ENCODE data around the gene SLC25A13. TPM values are rescaled to one million over a fixed set of nuclear protein-coding genes. Genes with fewer than 3 reads are reported as not detected.

SLC25A13 gene
- total RNA-seq, 1 experiment from 2014 or later, result 52.5 TPM

GRCh38 chr7:96349572-96349971 is 27.7 kb upstream of the SLC25A13 start:
- Histone ChIP-seq H3K4me3 (no peak overlapping the region), H2AFZ (no peak overlapping the region), H3K9me2 (ENCODE audit: insufficient read depth) (no peaks in the 10 kb centered on the region), H3K79me2 (ENCODE audit: low read depth) (no peaks in the 10 kb centered on the region), H4K20me1 (ENCODE audit: insufficient read depth) (no peaks in the 10 kb centered on the region), H3K27me3 (ENCODE audit: insufficient read depth, low read depth) (no peaks in the 10 kb centered on the region), H3K4me2 (no peak overlapping the region), H3K4me1 (replicated peaks; ENCODE audit: insufficient read depth) (no peaks in the 10 kb centered on the region), H3F3A (ENCODE audit: insufficient read depth, low read depth) (no peaks in the 10 kb centered on the region), H3K9me3 (ENCODE audit: insufficient read depth, low read depth) (no peaks in the 10 kb centered on the region), H3K36me3 (ENCODE audit: low read depth) (no peaks in the 10 kb centered on the region), H3K27ac (no peak overlapping the region)
- no peak for TF ChIP-seq CTCF (conservative IDR thresholded peaks at IDR 0.05)
- no peak for TF ChIP-seq EZH2 (IDR thresholded peaks at IDR 0.05; ENCODE audit: low read depth)
- DNase-seq, result no peak
- POLR2A ChIA-PET (ENCODE audit: unreplicated experiment), result no interaction called here
- CTCF ChIA-PET, result no interaction called here
- no TSS peak for BruUV-seq (replicated peaks)
- intact Hi-C loops (cut with micrococcal nuclease; ENCODE audit: unreplicated experiment), result no loop called here

- ChIA-PET POLR2A (ENCODE audit: unreplicated experiment) (interaction anchor here (0.6 kb wide), 1 partner anchor 12 kb away, joined by 8 read pairs; no protein-coding TSS in a partner anchor), CTCF (no interaction called here)
- no peak overlapping the region for H3K4me2 ChIP-seq
- no peaks in the 10 kb centered on the region for H3K36me3 ChIP-seq (ENCODE audit: low read depth)
- intact Hi-C loops (cut with micrococcal nuclease; ENCODE audit: unreplicated experiment), result no loop called here
- no TSS peak for BruUV-seq (replicated peaks)
- no peak overlapping the region for H2AFZ ChIP-seq
- H3K27me3 ChIP-seq (ENCODE audit: insufficient read depth, low read depth), result no peaks in the 10 kb centered on the region
- no peak overlapping the region for H3K4me3 ChIP-seq
- no peaks in the 10 kb centered on the region for H3K9me2 ChIP-seq (ENCODE audit: insufficient read depth)
- no peaks in the 10 kb centered on the region for H3K79me2 ChIP-seq (ENCODE audit: low read depth)
- DNase-seq, result no peak
- H4K20me1 ChIP-seq (ENCODE audit: insufficient read depth), result no peaks in the 10 kb centered on the region
- no peaks in the 10 kb centered on the region for H3K4me1 ChIP-seq (replicated peaks; ENCODE audit: insufficient read depth)
- no peaks in the 10 kb centered on the region for H3K9me3 ChIP-seq (ENCODE audit: insufficient read depth, low read depth)
- TF ChIP-seq EZH2 (IDR thresholded peaks at IDR 0.05; ENCODE audit: low read depth), result no peak
- no peak for TF ChIP-seq CTCF (conservative IDR thresholded peaks at IDR 0.05)
- no peak overlapping the region for H3K27ac ChIP-seq
- H3F3A ChIP-seq (ENCODE audit: insufficient read depth, low read depth), result no peaks in the 10 kb centered on the region
These were observed 25.6 kb upstream of the SLC25A13 start for GRCh38 chr7:96347471-96347870.

- Histone ChIP-seq H3K4me1 (replicated peaks; ENCODE audit: insufficient read depth) (no peaks in the 10 kb centered on the region), H3K9me2 (ENCODE audit: insufficient read depth) (no peaks in the 10 kb centered on the region), H3K4me3 (no peak overlapping the region), H3F3A (ENCODE audit: insufficient read depth, low read depth) (no peaks in the 10 kb centered on the region), H3K4me2 (no peak overlapping the region), H2AFZ (no peak overlapping the region), H3K79me2 (ENCODE audit: low read depth) (no peaks in the 10 kb centered on the region), H3K9me3 (ENCODE audit: insufficient read depth, low read depth) (no peaks in the 10 kb centered on the region), H3K27ac (no peak overlapping the region), H4K20me1 (ENCODE audit: insufficient read depth) (no peaks in the 10 kb centered on the region), H3K27me3 (ENCODE audit: insufficient read depth, low read depth) (no peaks in the 10 kb centered on the region), H3K36me3 (ENCODE audit: low read depth) (no peaks in the 10 kb centered on the region)
- no TSS peak for BruUV-seq (replicated peaks)
- intact Hi-C loops (cut with micrococcal nuclease; ENCODE audit: unreplicated experiment), result no loop called here
- no peak for TF ChIP-seq EZH2 (IDR thresholded peaks at IDR 0.05; ENCODE audit: low read depth)
- no peak for TF ChIP-seq CTCF (conservative IDR thresholded peaks at IDR 0.05)
- POLR2A ChIA-PET (ENCODE audit: unreplicated experiment), result no interaction called here
- CTCF ChIA-PET, result no interaction called here
- DNase-seq, result no peak
These were observed 24.5 kb upstream of the SLC25A13 start for GRCh38 chr7:96346293-96346953.

Measured in PC-9 (cell line).